Measurements from ENCODE around the gene C16orf74.

The C16orf74 gene

GRCh38 chr16:85750827-85751697 lies at the start of gene C16orf74:
TSS of gene C16orf74 (minus strand) at chr16:85751096. CDS start at chr16:85735217, 15,879 bp downstream.
- no peak for DNase-seq

- DNase-seq = no peak
Observed at GRCh38 chr16:85800321-85800669, 49.4 kb upstream of the C16orf74 start.

GRCh38 chr16:85799497-85800320 lies 48.8 kb upstream of the C16orf74 start, which contains the start of the genes COX4I1 and EMC8:
TSS of gene COX4I1 (plus strand) at chr16:85799695. CDS start at chr16:85801206, 1,511 bp downstream.
TSS of gene EMC8 (minus strand) at chr16:85799544. CDS start at chr16:85799295, 249 bp downstream.
- peak; percentile 91 for DNase-seq

- no peak for DNase-seq
Observed at GRCh38 chr16:85798901-85799496, 48.1 kb upstream of the C16orf74 start.

- no peak for DNase-seq
Observed at GRCh38 chr16:85798283-85798776, 47.4 kb upstream of the C16orf74 start.

GRCh38 chr16:85796599-85796998 lies 45.7 kb upstream of the C16orf74 start:
- DNase-seq = no peak

GRCh38 chr16:85796152-85796551 lies 45.3 kb upstream of the C16orf74 start:
- DNase-seq = no peak

GRCh38 chr16:85794696-85795095 lies 43.8 kb upstream of the C16orf74 start:
- no peak for DNase-seq

GRCh38 chr16:85793662-85794298 lies 42.9 kb upstream of the C16orf74 start:
- no peak for DNase-seq

- DNase-seq = no peak
Observed at GRCh38 chr16:85789773-85790172, 38.9 kb upstream of the C16orf74 start.

GRCh38 chr16:85788819-85789218 lies 37.9 kb upstream of the C16orf74 start:
- DNase-seq = no peak

GRCh38 chr16:85785927-85786326 lies 35.0 kb upstream of the C16orf74 start:
- DNase-seq = no peak

- no peak for DNase-seq
Observed at GRCh38 chr16:85784813-85785212, 33.9 kb upstream of the C16orf74 start.

GRCh38 chr16:85783441-85783840 lies 32.5 kb upstream of the C16orf74 start:
- DNase-seq = no peak

GRCh38 chr16:85782451-85782850 lies 31.6 kb upstream of the C16orf74 start:
- DNase-seq = no peak

- DNase-seq = no peak
Observed at GRCh38 chr16:85781695-85782370, 30.9 kb upstream of the C16orf74 start.

GRCh38 chr16:85781156-85781555 lies 30.3 kb upstream of the C16orf74 start:
- no peak for DNase-seq

GRCh38 chr16:85780281-85780680 lies 29.4 kb upstream of the C16orf74 start:
- DNase-seq = no peak

- DNase-seq = no peak
Observed at GRCh38 chr16:85778873-85779272, 28.0 kb upstream of the C16orf74 start.

GRCh38 chr16:85777583-85778310 lies 26.9 kb upstream of the C16orf74 start:
- DNase-seq = no peak

- DNase-seq = no peak
Observed at GRCh38 chr16:85774811-85775210, 23.9 kb upstream of the C16orf74 start.
